Naive thymus-derived CD4-positive, alpha-beta T cell (primary cell): ENCODE data around the gene ABTB1. TPM values are rescaled to one million over a fixed set of nuclear protein-coding genes. Genes with fewer than 3 reads are reported as not detected.

Experiments
- ATAC-seq: fragments of 150-1000 bp; cut with Tn5 transposase; 2 replicates; pipeline ENCODE4 v1.10.0; 2021; ENCODE audit warnings: mild to moderate bottlenecking, moderate library complexity
- CTCF ChIA-PET: fragments of 350-600 bp; sonication (Branson Sonifier 250); formaldehyde crosslinking; loops from one replicate; lab custom pipeline; 2021; ENCODE audit warnings: antibody characterized with exemption; lab: Charles Lee
- POLR2A ChIA-PET: fragments of 350-600 bp; sonication (Branson Sonifier 250); formaldehyde crosslinking; loops from one replicate; lab custom pipeline; 2021; ENCODE audit warnings: antibody characterized with exemption, inconsistent platforms; lab: Charles Lee
- DNase-seq, 9 donors: peaks; one replicate each; pipeline versions ENCODE4 v3.0.0 to v3.0.0-alpha.2; 2020 to 2022; ENCODE audit warnings: mixed read lengths in 1 of 9
- H3K27ac ChIP-seq: one replicate; pipeline ENCODE4 v1.7.0; 2013; ENCODE audit warnings: mild to moderate bottlenecking, low read depth, low read length, moderate library complexity
- H3K27me3 ChIP-seq, 2 donors: one replicate each; pipeline ENCODE4 v1.7.0; 2013; ENCODE audit warnings: low read length in 2 of 2, mild to moderate bottlenecking in 2 of 2, moderate library complexity in 2 of 2; ENCODE audit not compliant: control insufficient read depth in 2 of 2, insufficient read depth in 2 of 2
- H3K36me3 ChIP-seq, 3 experiments: 1 replicate in 2 of 3; 2 replicates in 1 of 3; pipeline ENCODE4 v1.7.0; 2013; ENCODE audit warnings: low read length in 3 of 3, mild to moderate bottlenecking in 3 of 3, moderate library complexity in 1 of 3; ENCODE audit not compliant: insufficient read depth in 3 of 3, control insufficient read depth in 2 of 3
- H3K4me1 ChIP-seq, 2 donors: one replicate each; pipeline ENCODE4 v1.7.0; 2013; ENCODE audit warnings: low read length in 2 of 2, mild to moderate bottlenecking in 2 of 2, moderate library complexity in 1 of 2; ENCODE audit not compliant: control insufficient read depth in 2 of 2, insufficient read depth in 2 of 2
- H3K4me3 ChIP-seq: 2 replicates; pipeline ENCODE4 v1.7.0; 2013; ENCODE audit warnings: mild to moderate bottlenecking, low read length
- H3K9me3 ChIP-seq, 3 experiments: 1 replicate in 2 of 3; 2 replicates in 1 of 3; pipeline ENCODE4 v1.7.0; 2013; ENCODE audit warnings: low read length in 3 of 3; ENCODE audit not compliant: control insufficient read depth in 2 of 3
- H3K27ac Mint-ChIP-seq, 9 donors: one replicate each; pipeline ENCODE4 v1.8.0; 2020 to 2022; ENCODE audit warnings: mixed read lengths in 9 of 9, mild to moderate bottlenecking in 8 of 9, moderate library complexity in 5 of 9, inconsistent platforms in 2 of 9
- H3K27me3 Mint-ChIP-seq, 5 donors: one replicate each; pipeline ENCODE4 v1.8.0; 2021 to 2022; ENCODE audit warnings: mixed read lengths in 5 of 5, mild to moderate bottlenecking in 1 of 5
- H3K36me3 Mint-ChIP-seq, 5 donors: one replicate each; pipeline ENCODE4 v1.8.0; 2020 to 2022; ENCODE audit warnings: mixed read lengths in 5 of 5, mild to moderate bottlenecking in 3 of 5, inconsistent platforms in 1 of 5
- H3K4me1 Mint-ChIP-seq, 7 donors: one replicate each; pipeline ENCODE4 v1.8.0; 2020 to 2022; ENCODE audit warnings: mixed read lengths in 7 of 7, mild to moderate bottlenecking in 3 of 7, inconsistent platforms in 1 of 7
- H3K4me3 Mint-ChIP-seq, 10 donors: one replicate each; pipeline ENCODE4 v1.8.0; 2020 to 2022; ENCODE audit warnings: mild to moderate bottlenecking in 10 of 10, mixed read lengths in 10 of 10, moderate library complexity in 6 of 10, inconsistent platforms in 2 of 10
- H3K9me3 Mint-ChIP-seq, 11 donors: one replicate each; pipeline ENCODE4 v1.8.0; 2020 to 2022; ENCODE audit warnings: mixed read lengths in 11 of 11, mild to moderate bottlenecking in 4 of 11, inconsistent platforms in 1 of 11, moderate library complexity in 1 of 11
- intact Hi-C, 2 donors: fragments of 100-400 bp; cut with micrococcal nuclease; formaldehyde crosslinking; loops; one replicate each; pipeline ENCODE4 v1.15.1; 2023
- polyA plus RNA-seq, 2 donors: library from polyadenylated mRNA; unstranded; fragments of 300-500 nt; fragmentation: Illumina TruSeq; gene quantifications; one replicate each; pipeline ENCODE4 v1.2.3, GENCODE V29; 2021
- total RNA-seq, 6 experiments: library from RNA in 5 of 6; stranded (reverse) in 5 of 6; gene quantifications; 1 replicate in 5 of 6; 2 replicates in 1 of 6; pipeline ENCODE4 v1.2.3 and lab custom pipeline; 2021 to 2026

ABTB1 gene
- total and polyA plus RNA-seq, 7 experiments from 2014 or later = 26.7 to 182 (median 115) TPM

- POLR2A ChIA-PET = no interaction called here
- Histone ChIP-seq H3K9me3 (no peaks in the 10 kb centered on the region), H3K4me3 (no peak overlapping the region), H3K36me3 (no peaks in the 10 kb centered on the region), H3K27me3 (no peaks in the 10 kb centered on the region), H3K27ac (no peak overlapping the region), H3K4me1 (no peaks in the 10 kb centered on the region)
- H3K36me3 Mint-ChIP-seq = no peaks in the 10 kb centered on the region
- no peaks in the 10 kb centered on the region for H3K9me3 Mint-ChIP-seq
- intact Hi-C loops = no loop called here
- no peak overlapping the region for H3K4me3 Mint-ChIP-seq
- H3K27ac Mint-ChIP-seq = no peak overlapping the region
- DNase-seq (no peak), ATAC-seq (no peak)
- CTCF ChIA-PET = interaction anchor here (0.6 kb wide), 1 partner anchor 57 kb away, joined by 3 read pairs; no protein-coding TSS in a partner anchor
- no peaks in the 10 kb centered on the region for H3K4me1 Mint-ChIP-seq
- H3K27me3 Mint-ChIP-seq = peaks cover 0 to 5% (median 4%) of the 10 kb centered on the region in 5 donors
These were observed 40.4 kb downstream of the ABTB1 start for GRCh38 chr3:127712881-127713771.

- Mint-ChIP-seq H3K4me3 (no peak overlapping the region), H3K4me1 (no peaks in the 10 kb centered on the region), H3K27ac (peak overlapping the region in 1 of 9 donors; percentile 65), H3K36me3 (no peaks in the 10 kb centered on the region), H3K9me3 (no peaks in the 10 kb centered on the region), H3K27me3 (peaks cover 0 to 5% (median 4%) of the 10 kb centered on the region in 5 donors)
- intact Hi-C loops = no loop called here
- H3K27me3 ChIP-seq = no peaks in the 10 kb centered on the region
- ATAC-seq (no peak), DNase-seq (no peak)
- POLR2A ChIA-PET = no interaction called here
- no peak overlapping the region for H3K4me3 ChIP-seq
- CTCF ChIA-PET = no interaction called here
- H3K27ac ChIP-seq = no peak overlapping the region
- H3K36me3 ChIP-seq = no peaks in the 10 kb centered on the region
- H3K9me3 ChIP-seq = no peaks in the 10 kb centered on the region
- H3K4me1 ChIP-seq = no peaks in the 10 kb centered on the region
These were observed 41.4 kb downstream of the ABTB1 start for GRCh38 chr3:127714125-127714571.

GRCh38 chr3:127714866-127715265, 42.1 kb downstream of the ABTB1 start:
- no peaks in the 10 kb centered on the region for H3K9me3 Mint-ChIP-seq
- Histone ChIP-seq H3K27me3 (no peaks in the 10 kb centered on the region), H3K36me3 (no peaks in the 10 kb centered on the region), H3K4me3 (no peak overlapping the region), H3K4me1 (no peaks in the 10 kb centered on the region), H3K9me3 (no peaks in the 10 kb centered on the region), H3K27ac (no peak overlapping the region)
- ChIA-PET POLR2A (no interaction called here), CTCF (no interaction called here)
- H3K4me1 Mint-ChIP-seq = no peaks in the 10 kb centered on the region
- intact Hi-C loops = no loop called here
- H3K4me3 Mint-ChIP-seq = no peak overlapping the region
- ATAC-seq (no peak), DNase-seq (no peak)
- peaks cover 0 to 5% (median 4%) of the 10 kb centered on the region in 5 donors for H3K27me3 Mint-ChIP-seq
- H3K36me3 Mint-ChIP-seq = no peaks in the 10 kb centered on the region
- no peak overlapping the region for H3K27ac Mint-ChIP-seq

- Mint-ChIP-seq H3K36me3 (no peaks in the 10 kb centered on the region), H3K4me3 (no peak overlapping the region), H3K9me3 (no peaks in the 10 kb centered on the region), H3K27me3 (peaks cover 0 to 5% (median 4%) of the 10 kb centered on the region in 5 donors), H3K4me1 (no peaks in the 10 kb centered on the region), H3K27ac (no peak overlapping the region)
- Histone ChIP-seq H3K27me3 (no peaks in the 10 kb centered on the region), H3K36me3 (no peaks in the 10 kb centered on the region), H3K9me3 (no peaks in the 10 kb centered on the region), H3K27ac (no peak overlapping the region), H3K4me1 (no peaks in the 10 kb centered on the region), H3K4me3 (no peak overlapping the region)
- DNase-seq (no peak), ATAC-seq (peak; percentile 57)
- intact Hi-C loops = no loop called here
- CTCF ChIA-PET = no interaction called here
- POLR2A ChIA-PET = no interaction called here
These were observed 42.8 kb downstream of the ABTB1 start for GRCh38 chr3:127715532-127715931.

- CTCF ChIA-PET = no interaction called here
- Mint-ChIP-seq H3K4me1 (no peaks in the 10 kb centered on the region), H3K36me3 (no peaks in the 10 kb centered on the region)
These were observed 43.6 kb downstream of the ABTB1 start for GRCh38 chr3:127716384-127716783.

GRCh38 chr3:127717357-127718244, 44.8 kb downstream of the ABTB1 start:
- ChIA-PET POLR2A (no interaction called here), CTCF (no interaction called here)
- ATAC-seq (no peak), DNase-seq (no peak)
- Histone ChIP-seq H3K4me3 (no peak overlapping the region), H3K36me3 (no peaks in the 10 kb centered on the region), H3K4me1 (no peaks in the 10 kb centered on the region), H3K27me3 (no peaks in the 10 kb centered on the region), H3K9me3 (no peaks in the 10 kb centered on the region), H3K27ac (no peak overlapping the region)
- Mint-ChIP-seq H3K27ac (no peak overlapping the region), H3K4me3 (no peak overlapping the region), H3K9me3 (no peaks in the 10 kb centered on the region), H3K4me1 (no peaks in the 10 kb centered on the region), H3K36me3 (no peaks in the 10 kb centered on the region), H3K27me3 (peaks cover 0 to 5% (median 4%) of the 10 kb centered on the region in 5 donors)
- intact Hi-C loops = no loop called here

More at GRCh38 chr3:127716384-127716783, 43.6 kb downstream of the ABTB1 start:
- DNase-seq (no peak), ATAC-seq (no peak)
- Histone ChIP-seq H3K4me1 (no peaks in the 10 kb centered on the region), H3K36me3 (no peaks in the 10 kb centered on the region), H3K27me3 (no peaks in the 10 kb centered on the region), H3K27ac (no peak overlapping the region), H3K4me3 (no peak overlapping the region), H3K9me3 (no peaks in the 10 kb centered on the region)
- H3K4me3 Mint-ChIP-seq = no peak overlapping the region
- peaks cover 0 to 5% (median 4%) of the 10 kb centered on the region in 5 donors for H3K27me3 Mint-ChIP-seq
- intact Hi-C loops = no loop called here
- no peak overlapping the region for H3K27ac Mint-ChIP-seq
- POLR2A ChIA-PET = no interaction called here
- no peaks in the 10 kb centered on the region for H3K9me3 Mint-ChIP-seq
